DMS 273 (cell line): Measurements from ENCODE around the gene WWC2.
A peak's percentile ranks its signal among the peaks of the same experiment; 100 is the strongest.
"Not testable (repeated sequence)": the region's sequence is repeated elsewhere in the genome, so short reads cannot be mapped to it uniquely, and the experiment has no call there.

Source experiments
- DNase-seq: peaks from one replicate; lab custom pipeline; 2025; ENCODE audit not compliant: unreplicated experiment; lab: John Stamatoyannopoulos, UW

The WWC2 gene

GRCh38 chr4:183100298-183100599, 1.2 kb downstream of the WWC2 start:
- no peak for DNase-seq

- peak; percentile 3 for DNase-seq
Measured at GRCh38 chr4:183100827-183101226, 1.8 kb downstream of the WWC2 start.

GRCh38 chr4:183101956-183102480, 3.0 kb downstream of the WWC2 start:
- no peak for DNase-seq

GRCh38 chr4:183105092-183105491, 6.0 kb downstream of the WWC2 start:
- no peak for DNase-seq

- DNase-seq, result no peak
Measured at GRCh38 chr4:183106839-183107238, 7.8 kb downstream of the WWC2 start.

GRCh38 chr4:183107891-183108459, 8.9 kb downstream of the WWC2 start:
- DNase-seq, result no peak

GRCh38 chr4:183110244-183110643, 11.2 kb downstream of the WWC2 start:
- DNase-seq, result no peak

GRCh38 chr4:183111452-183111885, 12.4 kb downstream of the WWC2 start:
- DNase-seq, result no peak

GRCh38 chr4:183118141-183118540, 19.1 kb downstream of the WWC2 start:
- no peak for DNase-seq

- no peak for DNase-seq
Measured at GRCh38 chr4:183118585-183118984, 19.5 kb downstream of the WWC2 start.

- not testable (repeated sequence) for DNase-seq
Measured at GRCh38 chr4:183121660-183122059, 22.6 kb downstream of the WWC2 start.

GRCh38 chr4:183124228-183124627, 25.2 kb downstream of the WWC2 start:
- DNase-seq, result no peak

GRCh38 chr4:183124865-183125264, 25.8 kb downstream of the WWC2 start:
- no peak for DNase-seq

- no peak for DNase-seq
Measured at GRCh38 chr4:183129125-183129524, 30.1 kb downstream of the WWC2 start.

GRCh38 chr4:183129675-183130074, 30.6 kb downstream of the WWC2 start:
- no peak for DNase-seq

GRCh38 chr4:183130328-183131155, 31.5 kb downstream of the WWC2 start:
- peak; percentile 59 for DNase-seq

GRCh38 chr4:183132081-183132480, 33.0 kb downstream of the WWC2 start:
- DNase-seq, result no peak

GRCh38 chr4:183132865-183133264, 33.8 kb downstream of the WWC2 start:
- DNase-seq, result no peak

GRCh38 chr4:183136855-183137254, 37.8 kb downstream of the WWC2 start:
- DNase-seq, result no peak

GRCh38 chr4:183139058-183139750, 40.1 kb downstream of the WWC2 start:
- DNase-seq, result peak; percentile 27

GRCh38 chr4:183139972-183140570, 41.0 kb downstream of the WWC2 start:
- DNase-seq, result no peak

- DNase-seq, result peak; percentile 3
Measured at GRCh38 chr4:183140911-183141320, 41.9 kb downstream of the WWC2 start.
